Measurements from ENCODE around the gene ADCY9. TPM values are rescaled to one million over a fixed set of nuclear protein-coding genes. Genes with fewer than 3 reads are reported as not detected.
"Not testable (repeated sequence)": the region's sequence is repeated elsewhere in the genome, so short reads cannot be mapped to it uniquely, and the experiment has no call there.

ADCY9 gene
- total RNA-seq, 1 donor from 2014 or later = 34.6 TPM

- DNase-seq (ENCODE audit: low spot score) = peak; percentile 8
These were observed 48.8 kb downstream of the ADCY9 start for GRCh38 chr16:4067262-4068001.

- DNase-seq (ENCODE audit: low spot score) = no peak
These were observed 51.3 kb downstream of the ADCY9 start for GRCh38 chr16:4064950-4065352.

DNA sequence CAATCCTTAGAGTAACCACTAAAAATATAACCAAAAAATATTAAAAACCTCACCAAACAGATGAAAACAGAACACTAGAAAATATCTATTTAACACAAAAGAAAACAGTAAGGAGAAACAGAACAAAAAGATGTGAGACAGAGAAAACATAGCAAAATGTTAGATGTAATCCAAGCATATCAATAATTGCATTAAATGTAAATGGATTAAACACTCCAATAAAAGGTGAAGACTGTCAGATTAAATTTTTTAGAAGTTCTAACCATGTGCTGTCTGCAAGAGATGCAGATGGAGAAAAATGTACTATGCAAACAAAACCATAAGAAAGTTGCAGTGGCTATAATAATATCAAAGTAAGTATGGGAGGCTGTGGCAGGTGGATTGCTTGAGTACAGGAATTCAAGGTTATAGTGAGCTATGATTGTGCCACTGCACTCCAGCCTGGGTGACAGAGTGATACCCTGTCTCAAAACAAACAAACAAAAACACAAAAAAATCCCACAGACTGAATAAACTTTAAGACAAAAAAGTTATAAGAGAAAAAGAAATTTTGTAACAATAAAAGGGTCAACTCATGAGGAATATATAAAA lies 53.9 kb downstream of the ADCY9 start:
- no peak for DNase-seq (ENCODE audit: low spot score)

GRCh38 chr16:4060823-4061222 lies 55.4 kb downstream of the ADCY9 start:
- no peak for DNase-seq (ENCODE audit: low spot score)

GRCh38 chr16:4060009-4060408 lies 56.2 kb downstream of the ADCY9 start:
- peak; percentile 7 for DNase-seq (ENCODE audit: low spot score)

- no peak for DNase-seq (ENCODE audit: low spot score)
These were observed 57.9 kb downstream of the ADCY9 start for GRCh38 chr16:4058386-4058785.

DNA sequence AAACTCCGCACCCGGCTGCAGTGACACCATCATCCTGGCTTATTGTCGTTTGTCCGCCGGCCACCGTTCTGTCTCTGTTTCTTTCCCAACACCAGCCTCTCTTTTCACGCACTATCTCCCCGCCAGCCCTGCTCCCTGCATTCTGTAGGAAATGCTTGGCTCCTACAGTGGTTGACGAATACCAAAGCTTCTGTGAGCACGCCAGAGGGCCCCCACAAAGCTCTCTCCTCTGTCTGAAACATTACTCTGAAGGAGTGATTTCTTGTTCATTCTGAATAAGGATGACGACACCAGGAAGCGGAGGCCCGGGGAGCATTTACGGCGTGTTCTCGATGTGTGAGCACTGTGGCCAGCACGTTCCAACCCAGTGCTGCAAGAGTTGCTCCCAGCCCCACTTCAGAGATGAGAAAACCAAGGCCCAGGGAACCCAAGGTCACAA lies 58.8 kb downstream of the ADCY9 start:
- peak; percentile 19 for DNase-seq (ENCODE audit: low spot score)

- no peak for DNase-seq (ENCODE audit: low spot score)
These were observed 59.8 kb downstream of the ADCY9 start for GRCh38 chr16:4056161-4057105.

- DNase-seq (ENCODE audit: low spot score) = no peak
These were observed 60.5 kb downstream of the ADCY9 start for GRCh38 chr16:4055748-4056147.

DNA sequence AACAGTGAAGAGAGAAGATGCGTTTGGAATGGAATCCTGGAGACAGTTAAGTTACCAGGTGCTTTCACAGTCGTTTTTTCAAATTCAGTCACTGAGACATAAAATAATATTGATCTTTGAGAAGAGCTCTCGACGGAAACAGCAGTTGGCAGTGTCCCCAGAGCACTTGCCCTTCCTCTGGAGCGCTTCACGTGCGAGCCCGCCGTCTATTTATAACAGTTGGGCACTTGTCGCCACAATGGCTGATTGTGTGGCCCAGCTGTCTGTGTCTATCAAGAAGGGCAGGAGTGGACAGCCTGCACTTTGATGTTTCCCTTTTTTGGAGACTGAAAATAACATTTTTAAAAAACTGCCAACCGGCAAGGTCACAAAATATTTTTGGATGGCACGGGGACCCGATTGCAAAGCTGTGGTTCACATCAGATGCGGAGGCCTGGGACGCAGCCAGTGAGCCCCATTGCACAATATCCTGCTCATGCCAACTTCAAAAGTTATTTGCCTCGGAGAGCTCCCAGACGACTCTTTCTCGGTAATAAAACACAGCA lies 62.9 kb downstream of the ADCY9 start:
- DNase-seq (ENCODE audit: low spot score) = peak; percentile 81

GRCh38 chr16:4052801-4053293 lies 63.4 kb downstream of the ADCY9 start:
- peak; percentile 16 for DNase-seq (ENCODE audit: low spot score)

GRCh38 chr16:4052096-4052495 lies 64.1 kb downstream of the ADCY9 start:
- no peak for DNase-seq (ENCODE audit: low spot score)

- DNase-seq (ENCODE audit: low spot score) = no peak
These were observed 64.7 kb downstream of the ADCY9 start for GRCh38 chr16:4051591-4051990.

DNA sequence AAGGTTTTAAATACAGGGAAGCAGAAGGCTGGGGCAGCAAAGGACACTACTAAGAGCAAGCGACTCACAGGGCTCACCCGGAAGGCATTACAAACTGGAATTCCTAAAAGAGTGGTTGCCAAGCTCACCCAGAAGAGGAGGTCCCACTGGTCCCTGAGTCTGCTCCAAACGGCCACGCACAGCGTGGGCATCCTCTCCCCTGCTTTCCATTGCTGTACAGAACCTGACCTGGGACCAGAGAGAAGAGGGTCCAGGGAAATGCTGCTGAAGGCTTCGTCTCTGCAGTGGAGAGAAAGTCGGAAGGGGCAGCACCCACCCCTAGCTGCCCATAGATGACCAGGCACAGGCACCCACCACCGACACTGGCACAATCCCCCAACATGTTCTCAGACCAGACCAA lies 67.2 kb downstream of the ADCY9 start:
- no peak for DNase-seq (ENCODE audit: low spot score)

GRCh38 chr16:4048481-4048880 lies 67.8 kb downstream of the ADCY9 start:
- DNase-seq (ENCODE audit: low spot score) = no peak

- DNase-seq (ENCODE audit: low spot score) = no peak
These were observed 70.0 kb downstream of the ADCY9 start for GRCh38 chr16:4046221-4046620.

DNA sequence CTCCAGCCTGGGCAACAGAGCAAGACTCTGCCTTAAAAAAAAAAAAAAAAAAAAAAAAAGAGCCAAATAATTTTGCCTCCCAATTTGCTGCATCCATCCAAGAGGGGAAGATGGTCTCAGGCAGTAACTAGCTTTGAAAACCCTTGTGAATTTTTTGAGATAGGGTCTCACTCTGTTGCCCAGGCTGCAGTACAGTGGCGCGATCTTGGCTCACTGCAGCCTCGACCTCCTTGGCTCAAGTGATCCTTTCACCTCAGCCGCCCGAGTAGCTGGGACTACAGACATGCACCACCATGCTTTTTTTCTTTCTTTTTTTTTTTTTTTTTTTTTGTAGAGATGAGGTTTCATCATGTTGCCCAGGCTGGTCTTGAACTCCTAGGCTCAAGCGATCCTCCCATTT lies 70.7 kb downstream of the ADCY9 start:
- DNase-seq (ENCODE audit: low spot score) = not testable (repeated sequence)

GRCh38 chr16:4042581-4042980 lies 73.7 kb downstream of the ADCY9 start:
- no peak for DNase-seq (ENCODE audit: low spot score)

GRCh38 chr16:4038448-4038847 lies 77.8 kb downstream of the ADCY9 start:
- no peak for DNase-seq (ENCODE audit: low spot score)

- DNase-seq (ENCODE audit: low spot score) = not testable (repeated sequence)
These were observed 79.3 kb downstream of the ADCY9 start for GRCh38 chr16:4036952-4037351.

DNA sequence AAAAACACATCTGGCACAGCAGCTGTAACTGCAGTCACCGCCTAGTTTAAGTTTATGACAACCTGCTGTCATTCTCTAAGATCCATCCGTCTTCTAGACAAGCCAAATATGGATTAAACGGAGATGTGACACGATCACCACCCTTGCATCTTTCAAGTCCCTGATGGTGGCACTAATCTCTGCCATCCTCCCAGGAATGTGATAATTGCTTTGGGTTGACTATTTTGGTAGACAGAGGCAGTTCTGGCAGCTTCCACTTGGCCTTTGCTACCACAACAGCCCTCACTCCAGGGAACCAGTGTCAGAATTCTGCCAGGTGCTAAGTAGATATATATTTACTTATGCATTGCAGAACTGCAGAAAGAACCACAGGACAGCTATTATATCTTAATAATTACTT lies 81.3 kb downstream of the ADCY9 start:
- DNase-seq (ENCODE audit: low spot score) = no peak

GRCh38 chr16:4033951-4034350 lies 82.3 kb downstream of the ADCY9 start:
- DNase-seq (ENCODE audit: low spot score) = no peak

All from mucosa of gallbladder (tissue), 1 donor.